HCT116 (cell line): Measurements from ENCODE around the gene PMF1. TPM values are rescaled to one million over a fixed set of nuclear protein-coding genes. Genes with fewer than 3 reads are reported as not detected.

ENCODE experiments used
- ATAC-seq: fragments of 200-7000 bp; cut with Tn5 transposase; 2 replicates; pipeline ENCODE4 v1.9.1; 2020; ENCODE audit warnings: mild to moderate bottlenecking, moderate library complexity
- BruUV-seq: library from RNA; stranded (reverse); fragments of 400-500 nt; replicated peaks from 2 replicates; lab custom pipeline; 2021; lab: Mats Ljungman, UMichigan
- CTCF ChIA-PET: fragments of 300-600 bp; sonication (Branson Sonifier 250); formaldehyde crosslinking; loops from one replicate; lab custom pipeline; 2021; ENCODE audit warnings: antibody characterized with exemption; lab: Charles Lee
- POLR2A ChIA-PET: fragments of 300-600, 350-600 bp; sonication (Branson Sonifier 250); formaldehyde crosslinking; loops from one replicate; lab custom pipeline; 2021; ENCODE audit warnings: antibody characterized with exemption; lab: Charles Lee
- RAD21 ChIA-PET, 2 experiments: fragments of 300-600 bp; sonication (Branson Sonifier 250); formaldehyde crosslinking; loops; one replicate each; lab custom pipeline; 2023; ENCODE audit warnings: low total read pairs in 2 of 2; ENCODE audit not compliant: uncharacterized antibody in 2 of 2, unreplicated experiment in 2 of 2, low non-redundant PET in 1 of 2; lab: Charles Lee
- DNase-seq: peaks from one replicate; pipeline ENCODE4 v3.0.0-alpha.2; 2010; ENCODE audit warnings: low read depth, low spot score
- H2AFZ ChIP-seq: fragments of 200-600 bp; shearing (Covaris generic), sonication (generic); 2 replicates; pipeline ENCODE4 v1.6.1; 2017; ENCODE audit warnings: low read depth, mixed run types, mixed read lengths, antibody characterized with exemption, low read length; ENCODE audit not compliant: poor library complexity, severe bottlenecking
- H3K27ac ChIP-seq: 2 replicates; pipeline ENCODE4 v1.5.1; 2012; ENCODE audit warnings: low read depth, low read length
- H3K27me3 ChIP-seq: fragments of 200-600 bp; sonication (generic); 2 replicates; pipeline ENCODE4 v1.6.1; 2016; ENCODE audit warnings: mixed run types, low read length, mixed read lengths; ENCODE audit not compliant: insufficient read depth
- H3K36me3 ChIP-seq, 2 experiments: fragments of 200-500 bp in 1 of 2; fragments of 200-600 bp in 1 of 2; sonication (Bioruptor generic) in 1 of 2; sonication (generic) in 1 of 2; 2 replicates each; pipeline versions ENCODE4 v1.5.1 to v1.6.1; 2014 to 2016; ENCODE audit warnings: low read length in 2 of 2, inconsistent platforms in 1 of 2, mixed read lengths in 1 of 2, mixed run types in 1 of 2; ENCODE audit not compliant: insufficient read depth in 2 of 2, control insufficient read depth in 1 of 2
- H3K4me1 ChIP-seq, 2 experiments: fragments of 200-600 bp in 1 of 2; sonication (generic) in 1 of 2; 2 replicates each; pipeline versions ENCODE4 v1.5.1 to v1.6.1; 2012 to 2017; ENCODE audit warnings: low read length in 2 of 2, inconsistent platforms in 1 of 2, mild to moderate bottlenecking in 1 of 2, mixed read lengths in 1 of 2, mixed run types in 1 of 2, moderate library complexity in 1 of 2; ENCODE audit not compliant: insufficient read depth in 2 of 2, control insufficient read depth in 1 of 2
- H3K4me2 ChIP-seq: fragments of 200-600 bp; sonication (generic); 2 replicates; pipeline ENCODE4 v1.6.1; 2017; ENCODE audit warnings: mixed run types, low read length, mixed read lengths
- H3K4me3 ChIP-seq, 2 experiments: fragments of 200-600 bp in 1 of 2; sonication (generic) in 1 of 2; replicated peaks in 1 of 2; 2 replicates each; pipeline ENCODE4 v1.5.1; 2011 to 2016; ENCODE audit warnings: low read length in 2 of 2, control low read depth in 1 of 2, low read depth in 1 of 2, mild to moderate bottlenecking in 1 of 2, mixed read lengths in 1 of 2, mixed run types in 1 of 2
- H3K79me2 ChIP-seq: fragments of 200-600 bp; sonication (generic); 2 replicates; pipeline ENCODE4 v1.6.1; 2017; ENCODE audit warnings: mild to moderate bottlenecking, mixed run types, low read length, moderate library complexity, mixed read lengths; ENCODE audit not compliant: insufficient read depth
- H3K9ac ChIP-seq: fragments of 200-600 bp; sonication (generic); 2 replicates; pipeline ENCODE4 v1.6.1; 2016; ENCODE audit warnings: low read length, mixed read lengths
- H3K9me2 ChIP-seq: fragments of 200-600 bp; sonication (generic), shearing (Covaris generic); 2 replicates; pipeline ENCODE4 v1.6.1; 2017; ENCODE audit warnings: mixed run types, mild to moderate bottlenecking, moderate library complexity; ENCODE audit not compliant: insufficient read depth
- H3K9me3 ChIP-seq, 2 experiments: fragments of 200-500 bp in 1 of 2; fragments of 200-600 bp in 1 of 2; sonication (Bioruptor generic) in 1 of 2; sonication (generic) in 1 of 2; 2 replicates each; pipeline ENCODE4 v1.6.1; 2014 to 2017; ENCODE audit warnings: low read length in 2 of 2, mixed read lengths in 2 of 2, inconsistent platforms in 1 of 2, low read depth in 1 of 2, mild to moderate bottlenecking in 1 of 2, mixed run types in 1 of 2, moderate library complexity in 1 of 2; ENCODE audit not compliant: control insufficient read depth in 1 of 2, insufficient read depth in 1 of 2
- H4K20me1 ChIP-seq: fragments of 200-600 bp; sonication (generic), shearing (Covaris generic); 2 replicates; pipeline ENCODE4 v1.6.1; 2017; ENCODE audit warnings: mixed run types, mild to moderate bottlenecking, moderate library complexity; ENCODE audit not compliant: insufficient read depth
- CBX3 ChIP-seq: IDR thresholded peaks from 2 replicates; pipeline ENCODE4 v1.6.1; 2012; ENCODE audit warnings: low read depth
- EGR1 ChIP-seq: IDR thresholded peaks from 2 replicates; pipeline ENCODE4 v1.6.1; 2012; ENCODE audit warnings: low read depth
- EZH2phosphoT487 ChIP-seq: fragments of 200-600 bp; IDR thresholded peaks from 2 replicates; pipeline ENCODE4 v1.6.1; 2018; ENCODE audit warnings: antibody characterized with exemption, borderline replicate concordance
- MAX ChIP-seq: IDR thresholded peaks from 2 replicates; pipeline ENCODE4 v1.6.1; 2012
- POLR2AphosphoS5 ChIP-seq: IDR thresholded peaks from 2 replicates; pipeline ENCODE4 v1.6.1; 2011; ENCODE audit warnings: mild to moderate bottlenecking, low read depth, low read length, moderate library complexity
- RAD21 ChIP-seq: IDR thresholded peaks from 2 replicates; pipeline ENCODE4 v1.6.1; 2012; ENCODE audit warnings: low read depth, mild to moderate bottlenecking
- REST ChIP-seq: IDR thresholded peaks from 2 replicates; pipeline ENCODE4 v1.6.1; 2012; ENCODE audit warnings: low read depth
- SIN3A ChIP-seq: IDR thresholded peaks from 2 replicates; pipeline ENCODE4 v1.6.1; 2012; ENCODE audit warnings: low read depth
- SP1 ChIP-seq: IDR thresholded peaks from 2 replicates; pipeline ENCODE4 v1.6.1; 2012; ENCODE audit warnings: low read depth
- TCF7L2 ChIP-seq: IDR thresholded peaks from 2 replicates; pipeline ENCODE4 v1.7.0; 2011; ENCODE audit warnings: borderline replicate concordance, inconsistent platforms; ENCODE audit not compliant: insufficient read depth, insufficient read length; ENCODE audit errors: extremely low read depth
- YY1 ChIP-seq: IDR thresholded peaks from 2 replicates; pipeline ENCODE4 v1.6.1; 2011; ENCODE audit warnings: low read length, low read depth, moderate library complexity, mild to moderate bottlenecking; ENCODE audit not compliant: insufficient replicate concordance; ENCODE audit errors: extremely low read depth
- ZBTB33 ChIP-seq: IDR thresholded peaks from 2 replicates; pipeline ENCODE4 v1.6.1; 2011; ENCODE audit warnings: mild to moderate bottlenecking, low read length, moderate library complexity; ENCODE audit not compliant: insufficient replicate concordance; ENCODE audit errors: extremely low read depth
- ZNF274 ChIP-seq: fragments of 200-500 bp; sonication (Bioruptor generic); IDR thresholded peaks from 2 replicates; pipeline ENCODE4 v1.6.1; 2014; ENCODE audit warnings: mild to moderate bottlenecking, low read depth, low read length, inconsistent platforms
- intact Hi-C: fragments of 100-400 bp; cut with micrococcal nuclease; formaldehyde crosslinking; loops from 2 replicates; pipeline ENCODE4 v1.10.0; 2022
- total RNA-seq: library from RNA; stranded (reverse); gene quantifications from one replicate; pipeline ENCODE4 v1.2.1, GENCODE V29; 2021; ENCODE audit not compliant: unreplicated experiment

The PMF1 gene
- total RNA-seq, 1 experiment from 2014 or later, result 52.6 TPM

GRCh38 chr1:156285437-156285836 is 72.6 kb downstream of the PMF1 start:
- no peak overlapping the region for H3K4me3 ChIP-seq
- peaks cover 0 to under 1% of the 10 kb centered on the region in 2 experiments; a peak in 1 of 4 replicates for H3K36me3 ChIP-seq

More at GRCh38 chr1:156285437-156285836, 72.6 kb downstream of the PMF1 start:
- peaks cover 24 to 27% of the 10 kb centered on the region in 2 experiments for H3K4me1 ChIP-seq
- no peak for TF ChIP-seq POLR2AphosphoS5
- TF ChIP-seq CBX3, result no peak
- TF ChIP-seq SP1, result no peak
- TF ChIP-seq YY1, result no peak
- no peak for TF ChIP-seq REST
- TF ChIP-seq ZNF274, result no peak
- TF ChIP-seq MAX, result no peak
- TF ChIP-seq RAD21, result no peak
- TF ChIP-seq EZH2phosphoT487, result no peak
- no peak for TF ChIP-seq TCF7L2
- no peak for TF ChIP-seq SIN3A
- TF ChIP-seq ZBTB33, result no peak
- TF ChIP-seq EGR1, result no peak
- TF ChIP-seq, all 23 proteins: peak for 0
- Histone ChIP-seq H4K20me1 (peaks cover 4% of the 10 kb centered on the region; the same call in 1 of the 2 replicates), H3K27me3 (no peaks in the 10 kb centered on the region), H3K4me2 (no peak overlapping the region), H3K9ac (no peak overlapping the region), H2AFZ (no peak overlapping the region), H3K9me2 (no peaks in the 10 kb centered on the region), H3K9me3 (no peaks in the 10 kb centered on the region), H3K79me2 (peaks cover 30% of the 10 kb centered on the region), H3K27ac (no peak overlapping the region)
- ChIA-PET POLR2A (no interaction called here), RAD21 (no interaction called here), CTCF (no interaction called here)
- intact Hi-C loops, result no loop called here
- ATAC-seq (no peak), DNase-seq (no peak)
- BruUV-seq, result no TSS peak
